Endodermal cell (in vitro differentiated cells): ENCODE measurements around the gene MIF4GD. TPM values are rescaled to one million over a fixed set of nuclear protein-coding genes. Genes with fewer than 3 reads are reported as not detected.
"Not testable (repeated sequence)": the region's sequence is repeated elsewhere in the genome, so short reads cannot be mapped to it uniquely, and the experiment has no call there.

ENCODE experiments used
- DNase-seq: peaks from one replicate; pipeline ENCODE4 v3.0.0-alpha.2; 2017
- H3K27ac ChIP-seq: 2 replicates; pipeline ENCODE4 v1.5.1; 2013; ENCODE audit warnings: mild to moderate bottlenecking, low read depth, low read length, moderate library complexity
- H3K27me3 ChIP-seq: 2 replicates; pipeline ENCODE4 v1.6.1; 2013; ENCODE audit warnings: mild to moderate bottlenecking, low read length, moderate library complexity; ENCODE audit not compliant: insufficient read depth, control insufficient read depth, poor library complexity, severe bottlenecking
- H3K36me3 ChIP-seq: 2 replicates; pipeline ENCODE4 v1.7.0; 2013; ENCODE audit warnings: mild to moderate bottlenecking, low read length, moderate library complexity; ENCODE audit not compliant: control insufficient read depth, insufficient read depth
- H3K4me1 ChIP-seq: one replicate; pipeline ENCODE4 v1.7.0; 2013; ENCODE audit warnings: low read length; ENCODE audit not compliant: control insufficient read depth, insufficient read depth
- H3K4me3 ChIP-seq: 2 replicates; pipeline ENCODE4 v1.5.1; 2013; ENCODE audit warnings: mild to moderate bottlenecking, low read length, moderate library complexity
- H3K9ac ChIP-seq: 2 replicates; pipeline ENCODE4 v1.6.1; 2013; ENCODE audit warnings: mild to moderate bottlenecking, low read length, moderate library complexity; ENCODE audit not compliant: poor library complexity, severe bottlenecking; ENCODE audit errors: extremely low read depth
- H3K9me3 ChIP-seq: 2 replicates; pipeline ENCODE4 v1.6.1; 2013; ENCODE audit warnings: mild to moderate bottlenecking, low read length, moderate library complexity; ENCODE audit not compliant: control insufficient read depth
- H3K27ac Mint-ChIP-seq: 2 replicates; pipeline ENCODE4 v1.8.0; 2020; ENCODE audit warnings: mixed read lengths
- H3K27me3 Mint-ChIP-seq: 2 replicates; pipeline ENCODE4 v1.8.0; 2021; ENCODE audit warnings: mild to moderate bottlenecking, mixed read lengths; ENCODE audit not compliant: insufficient read depth
- H3K36me3 Mint-ChIP-seq: 2 replicates; pipeline ENCODE4 v1.8.0; 2020; ENCODE audit warnings: low read depth, mixed read lengths
- H3K4me1 Mint-ChIP-seq: 2 replicates; pipeline ENCODE4 v1.8.0; 2020; ENCODE audit warnings: mixed read lengths
- H3K4me3 Mint-ChIP-seq: 2 replicates; pipeline ENCODE4 v1.8.0; 2020; ENCODE audit warnings: mild to moderate bottlenecking, moderate library complexity, mixed read lengths
- H3K9me3 Mint-ChIP-seq: 2 replicates; pipeline ENCODE4 v1.8.0; 2020; ENCODE audit warnings: mild to moderate bottlenecking, mixed read lengths
- WGBS, 2 experiments: methylation state at CpG; one replicate each; pipeline versions ENCODE4 v1.1.5 to v1.1.7; 2013; ENCODE audit warnings: missing lambda C conversion rate in 2 of 2, mixed read lengths in 1 of 2; ENCODE audit not compliant: insufficient coverage in 1 of 2, insufficient read length in 1 of 2; 5-methylcytosine and 5-hydroxymethylcytosine counted together
- total RNA-seq, 2 donors: library from RNA; stranded (reverse); fragmentation: NEBNext Ultra II Directional in 1 of 2; extraction: Animal tissue kit (Norgen Biotek cat#: 25700) in 1 of 2; gene quantifications; 2 replicates in 1 of 2; 3 replicates in 1 of 2; pipeline ENCODE4 v1.2.1, GENCODE V29; 2021
- TF ChIP-seq, protein P1 (sequence below): fragments of 200-600 bp; sonication (generic); conservative IDR thresholded peaks from 2 replicates; pipeline ENCODE4 v1.5.0; 2021; ENCODE audit warnings: antibody characterized with exemption, mild to moderate bottlenecking

The MIF4GD gene
- total RNA-seq, 2 donors from 2014 or later: 17.9 to 28.6 TPM

DNA sequence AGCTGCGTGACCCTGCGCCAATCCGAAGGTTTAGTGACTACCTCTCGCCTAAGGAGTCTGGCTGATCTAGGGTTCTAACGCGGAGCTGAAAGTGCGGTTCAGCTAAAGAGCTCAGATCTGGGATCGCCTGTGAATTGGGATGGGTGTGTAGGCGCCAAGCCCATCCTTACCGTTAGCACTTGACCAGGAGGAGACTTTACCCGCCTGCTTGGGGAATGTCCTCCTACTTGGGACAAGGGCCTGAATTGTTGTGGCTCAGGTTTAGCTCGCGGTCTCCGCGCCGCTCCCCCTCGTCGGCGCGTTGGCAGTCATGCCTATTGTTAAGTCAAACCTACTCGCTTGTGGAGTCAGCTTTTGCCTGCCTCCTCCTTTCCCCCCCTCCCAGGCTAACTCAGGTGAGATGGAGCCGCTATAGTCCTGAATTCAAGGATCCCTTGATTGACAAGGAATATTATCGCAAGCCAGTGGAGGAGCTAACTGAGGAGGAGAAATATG is 8.9 kb downstream of the MIF4GD start:
- H3K27me3 ChIP-seq: no peaks in the 10 kb centered on the region
- peaks cover 7% of the 10 kb centered on the region for H3K4me1 ChIP-seq
- H3K9ac ChIP-seq: peak overlapping the region; percentile 93
- Mint-ChIP-seq H3K27ac (peak overlapping the region; percentile 100), H3K36me3 (peaks cover 33% of the 10 kb centered on the region), H3K4me3 (peak overlapping the region; percentile 97), H3K27me3 (no peaks in the 10 kb centered on the region), H3K9me3 (no peaks in the 10 kb centered on the region), H3K4me1 (peaks cover 31% of the 10 kb centered on the region)
- no peaks in the 10 kb centered on the region for H3K9me3 ChIP-seq
- peak overlapping the region; percentile 90 for H3K4me3 ChIP-seq
- DNase-seq: no peak
- TF ChIP-seq, protein P1, sequence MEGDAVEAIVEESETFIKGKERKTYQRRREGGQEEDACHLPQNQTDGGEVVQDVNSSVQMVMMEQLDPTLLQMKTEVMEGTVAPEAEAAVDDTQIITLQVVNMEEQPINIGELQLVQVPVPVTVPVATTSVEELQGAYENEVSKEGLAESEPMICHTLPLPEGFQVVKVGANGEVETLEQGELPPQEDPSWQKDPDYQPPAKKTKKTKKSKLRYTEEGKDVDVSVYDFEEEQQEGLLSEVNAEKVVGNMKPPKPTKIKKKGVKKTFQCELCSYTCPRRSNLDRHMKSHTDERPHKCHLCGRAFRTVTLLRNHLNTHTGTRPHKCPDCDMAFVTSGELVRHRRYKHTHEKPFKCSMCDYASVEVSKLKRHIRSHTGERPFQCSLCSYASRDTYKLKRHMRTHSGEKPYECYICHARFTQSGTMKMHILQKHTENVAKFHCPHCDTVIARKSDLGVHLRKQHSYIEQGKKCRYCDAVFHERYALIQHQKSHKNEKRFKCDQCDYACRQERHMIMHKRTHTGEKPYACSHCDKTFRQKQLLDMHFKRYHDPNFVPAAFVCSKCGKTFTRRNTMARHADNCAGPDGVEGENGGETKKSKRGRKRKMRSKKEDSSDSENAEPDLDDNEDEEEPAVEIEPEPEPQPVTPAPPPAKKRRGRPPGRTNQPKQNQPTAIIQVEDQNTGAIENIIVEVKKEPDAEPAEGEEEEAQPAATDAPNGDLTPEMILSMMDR: no peak
- WGBS, 2 experiments: 1% methylated on average over 20 to 23 of the region's 23 CpGs
- peak overlapping the region; percentile 99 for H3K27ac ChIP-seq
- peaks cover 39% of the 10 kb centered on the region for H3K36me3 ChIP-seq

DNA sequence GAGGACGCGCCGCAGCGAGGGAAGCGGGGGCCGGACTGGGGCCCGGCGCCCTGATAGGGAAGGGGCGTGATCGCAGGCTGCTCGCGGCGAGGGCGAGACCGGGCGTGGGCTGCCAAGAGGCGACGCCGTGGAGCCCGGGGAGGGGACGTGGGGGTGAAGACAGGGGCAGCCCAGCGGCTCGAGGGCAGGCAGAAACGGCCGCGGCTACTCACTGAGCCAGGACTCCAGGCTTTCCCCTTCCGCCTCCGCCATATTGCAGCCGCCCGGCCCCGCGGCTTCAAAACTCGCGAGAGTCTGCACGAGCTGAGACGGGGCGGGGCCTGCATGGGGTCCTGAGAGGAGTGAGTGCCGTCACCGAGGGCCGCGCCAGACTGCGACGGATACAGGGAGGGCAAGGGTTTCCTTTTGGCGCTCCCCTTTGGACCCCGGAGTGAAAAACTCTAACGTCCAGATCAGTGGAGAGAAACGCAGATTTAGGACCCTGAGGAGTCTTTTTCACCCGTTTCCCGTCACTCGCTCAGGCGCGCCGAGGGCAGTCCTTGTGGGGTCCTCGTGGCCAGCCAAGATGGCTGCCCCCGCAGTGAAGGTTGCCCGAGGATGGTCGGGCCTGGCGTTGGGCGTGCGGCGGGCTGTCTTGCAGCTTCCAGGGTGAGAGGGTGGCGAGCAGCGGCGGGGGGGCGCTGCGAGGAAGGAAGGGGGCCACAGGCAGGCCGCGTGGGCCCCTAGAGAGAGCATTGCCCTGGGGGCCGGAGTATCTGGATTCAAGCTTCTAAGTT is 9.5 kb downstream of the MIF4GD start, which contains the start of the genes GGA3 and MRPS7:
GGA3 (minus strand) TSS at position 271 of the 776 bp plus-strand sequence; CDS start at position 252, 19 bp downstream.
MRPS7 (plus strand) TSS at position 544 of the 776 bp plus-strand sequence; CDS start at position 566, 22 bp downstream.
- H3K9me3 Mint-ChIP-seq: no peaks in the 10 kb centered on the region
- Histone ChIP-seq H3K4me1 (peaks cover 7% of the 10 kb centered on the region), H3K4me3 (peak within 1 kb of the TSS; percentile 90), H3K9ac (peak within 1 kb of the TSS; percentile 93), H3K9me3 (no peaks in the 10 kb centered on the region), H3K27ac (peak within 1 kb of the TSS; percentile 99), H3K36me3 (peaks cover 35% of the 10 kb centered on the region), H3K27me3 (no peaks in the 10 kb centered on the region)
- H3K36me3 Mint-ChIP-seq: peaks cover 28% of the 10 kb centered on the region
- 0 to 2% methylated on average over 27 to 69 of the region's 69 CpGs for WGBS, 2 experiments
- TF ChIP-seq, protein P1: no peak
- H3K27ac Mint-ChIP-seq: peak within 1 kb of the TSS; percentile 100
- peak within 1 kb of the TSS; percentile 97 for H3K4me3 Mint-ChIP-seq
- H3K27me3 Mint-ChIP-seq: no peaks in the 10 kb centered on the region
- H3K4me1 Mint-ChIP-seq: peaks cover 36% of the 10 kb centered on the region
- DNase-seq: peak; percentile 99

DNA sequence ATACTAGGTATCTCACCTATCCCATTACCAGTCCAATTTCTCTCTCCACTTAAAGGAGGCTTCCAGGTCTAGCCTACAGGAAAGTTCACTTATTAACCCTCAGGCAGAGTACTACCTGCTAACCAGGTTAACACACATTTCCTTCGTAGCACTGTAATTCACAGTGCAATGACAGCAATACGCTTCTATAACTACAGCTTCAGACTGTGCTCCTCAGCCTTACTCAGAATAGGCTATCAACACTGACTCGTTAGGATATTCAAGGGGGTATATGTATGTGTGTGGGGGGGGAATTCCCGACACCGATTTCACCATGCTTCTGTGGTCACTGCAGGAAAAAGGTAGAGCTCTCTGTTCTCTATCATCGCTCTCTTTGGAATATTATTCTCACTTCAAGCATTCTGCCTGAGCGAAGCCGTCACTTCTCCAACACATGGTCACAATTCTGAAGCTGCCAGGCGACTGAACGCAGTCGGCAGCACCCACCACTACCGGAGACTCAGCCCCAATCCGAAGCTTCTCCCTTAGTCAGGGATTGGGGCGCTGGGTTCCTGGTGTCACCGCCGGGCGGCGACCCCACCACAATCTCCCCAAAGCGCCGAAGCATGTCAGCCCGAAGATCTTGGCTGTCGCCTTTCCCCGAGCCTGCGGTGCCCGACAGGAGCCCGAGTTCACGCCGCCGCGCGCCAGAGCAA is 10.2 kb downstream of the MIF4GD start:
- no peaks in the 10 kb centered on the region for H3K27me3 Mint-ChIP-seq
- no peaks in the 10 kb centered on the region for H3K9me3 Mint-ChIP-seq
- peaks cover 43% of the 10 kb centered on the region for H3K4me1 Mint-ChIP-seq
- peaks cover 7% of the 10 kb centered on the region for H3K4me1 ChIP-seq
- H3K4me3 ChIP-seq: peak overlapping the region; percentile 90
- WGBS, 2 experiments: 5 to 6% methylated on average over 23 to 31 of the region's 31 CpGs
- H3K9me3 ChIP-seq: no peaks in the 10 kb centered on the region
- peaks cover 28% of the 10 kb centered on the region for H3K36me3 ChIP-seq
- H3K27ac Mint-ChIP-seq: peak overlapping the region; percentile 100
- peaks cover 22% of the 10 kb centered on the region for H3K36me3 Mint-ChIP-seq
- peak overlapping the region; percentile 99 for H3K27ac ChIP-seq
- TF ChIP-seq, protein P1: peak; percentile 42
- peak overlapping the region; percentile 93 for H3K9ac ChIP-seq
- no peak for DNase-seq
- H3K27me3 ChIP-seq: no peaks in the 10 kb centered on the region
- H3K4me3 Mint-ChIP-seq: peak overlapping the region; percentile 97

DNA sequence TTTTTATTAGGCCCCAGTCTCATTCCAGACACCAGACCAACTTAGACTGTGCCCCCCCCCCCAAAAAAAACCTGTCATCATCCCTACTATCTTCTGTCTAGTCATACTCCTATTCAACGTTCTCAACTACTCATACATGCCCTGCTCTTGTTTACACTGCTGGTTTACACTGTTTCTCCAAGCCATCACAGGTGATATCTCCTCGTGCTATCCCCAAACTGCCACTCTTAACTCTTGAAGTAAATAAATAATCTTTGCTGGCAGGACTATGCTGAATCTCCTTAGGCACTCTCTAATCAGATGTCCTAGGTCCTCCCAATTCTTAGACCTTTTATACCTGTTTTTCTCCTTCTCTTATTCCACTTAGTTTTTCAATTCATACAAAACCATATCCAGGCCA is 13.8 kb downstream of the MIF4GD start:
- not testable (repeated sequence) for DNase-seq, H3K9me3 ChIP-seq, H3K27ac ChIP-seq, H3K36me3 ChIP-seq, H3K9ac ChIP-seq, H3K27ac Mint-ChIP-seq, H3K27me3 ChIP-seq, H3K27me3 Mint-ChIP-seq, H3K4me1 ChIP-seq, H3K4me3 ChIP-seq, H3K4me3 Mint-ChIP-seq
- peaks cover 63% of the 10 kb centered on the region for H3K4me1 Mint-ChIP-seq
- peaks cover 14% of the 10 kb centered on the region for H3K9me3 Mint-ChIP-seq
- H3K36me3 Mint-ChIP-seq: peaks cover 15% of the 10 kb centered on the region
- 69% methylated on average over 2 of the region's 2 CpGs; no CpG with 5 or more reads in 1 of the 2 experiments for WGBS, 2 experiments
